ENCODE results near the gene ITGA2B.
"Not testable (repeated sequence)": the region's sequence is repeated elsewhere in the genome, so short reads cannot be mapped to it uniquely, and the experiment has no call there.

ITGA2B gene

DNA sequence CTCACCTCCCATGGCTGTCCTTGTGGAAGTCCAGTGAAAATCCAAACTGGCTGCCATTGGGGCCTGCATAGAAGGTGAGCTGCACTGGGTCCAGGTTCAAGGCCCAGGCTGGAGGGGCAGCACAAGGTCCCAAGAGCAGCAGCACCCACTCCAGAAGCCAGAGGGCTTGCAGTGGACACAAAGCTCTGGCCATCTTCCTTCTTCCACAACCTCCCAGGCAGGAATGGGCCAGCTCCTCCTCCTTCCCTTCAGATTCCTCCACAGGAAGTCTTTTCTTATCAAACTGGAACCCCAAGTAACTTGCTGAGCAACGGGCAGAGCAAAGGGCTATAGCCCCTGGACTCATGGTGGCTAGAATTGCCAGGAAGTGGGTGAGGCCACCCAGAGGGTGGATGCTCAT is at the start of gene ITGA2B:
ITGA2B (minus strand) TSS at position 369 of the 400 bp plus-strand sequence; CDS start at position 193, 176 bp downstream.
- DNase-seq = no peak

DNA sequence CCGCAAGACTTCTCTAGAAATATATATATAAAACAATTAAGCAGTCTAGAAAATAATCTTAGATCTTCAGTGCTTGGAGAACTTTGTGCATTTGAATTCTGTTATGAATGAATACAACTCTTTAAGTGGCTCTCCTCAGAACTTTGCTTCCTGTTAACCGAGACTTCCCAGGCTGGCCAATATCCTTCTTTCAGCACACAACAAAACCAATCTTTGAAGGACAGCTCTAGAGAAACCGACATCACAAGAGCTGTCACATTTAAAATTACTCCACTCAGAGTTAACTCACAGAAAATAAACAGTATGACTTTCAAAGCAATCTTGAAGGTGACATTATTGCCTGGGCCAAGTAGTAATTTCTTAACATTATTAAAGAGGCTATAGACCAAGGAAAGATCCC is 49.7 kb upstream of the ITGA2B start:
- no peak for DNase-seq

DNA sequence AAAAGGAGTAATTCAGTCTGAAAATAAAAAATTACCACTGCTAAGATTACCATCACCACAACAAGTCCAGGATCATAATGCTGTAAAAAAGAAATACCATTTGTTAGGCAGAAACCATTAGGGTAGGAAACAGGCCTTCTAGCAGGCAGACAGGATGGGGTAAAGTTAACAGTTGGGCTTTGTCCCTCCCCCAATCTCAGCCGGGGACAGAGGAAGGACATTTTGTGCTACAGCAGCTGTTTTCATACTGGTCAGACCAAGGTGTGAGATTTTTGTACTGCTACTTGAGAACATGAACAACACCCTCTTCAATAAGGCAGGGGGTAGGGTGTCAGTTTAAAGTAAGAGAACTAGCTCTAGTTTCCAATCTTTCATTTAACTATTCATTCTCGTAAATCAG is 49.2 kb upstream of the ITGA2B start:
- DNase-seq = no peak

DNA sequence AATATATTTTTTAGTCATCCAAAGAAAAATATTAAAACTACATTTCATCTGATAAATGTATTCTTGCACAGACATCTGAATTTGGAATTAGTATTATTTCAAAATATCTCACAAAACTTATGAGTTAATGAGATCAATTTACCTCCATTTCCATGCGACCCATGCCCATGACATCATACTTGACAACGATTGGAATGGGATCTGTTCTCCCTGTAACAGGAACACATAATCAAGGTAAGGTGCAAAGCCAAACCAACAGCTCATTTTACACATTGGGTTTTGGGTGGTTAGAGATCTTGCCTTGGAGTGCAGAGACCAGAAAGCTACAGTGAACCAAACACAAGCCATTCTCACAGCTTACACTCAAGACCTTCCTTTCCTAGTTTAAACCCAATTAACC is 46.9 kb upstream of the ITGA2B start:
- no peak for DNase-seq

- DNase-seq = no peak
Measured at GRCh38 chr17:44432254-44433157, 43.1 kb upstream of the ITGA2B start.

GRCh38 chr17:44424828-44425461 is 35.5 kb upstream of the ITGA2B start:
- no peak for DNase-seq

GRCh38 chr17:44417553-44417952 is 28.1 kb upstream of the ITGA2B start:
- no peak for DNase-seq

DNA sequence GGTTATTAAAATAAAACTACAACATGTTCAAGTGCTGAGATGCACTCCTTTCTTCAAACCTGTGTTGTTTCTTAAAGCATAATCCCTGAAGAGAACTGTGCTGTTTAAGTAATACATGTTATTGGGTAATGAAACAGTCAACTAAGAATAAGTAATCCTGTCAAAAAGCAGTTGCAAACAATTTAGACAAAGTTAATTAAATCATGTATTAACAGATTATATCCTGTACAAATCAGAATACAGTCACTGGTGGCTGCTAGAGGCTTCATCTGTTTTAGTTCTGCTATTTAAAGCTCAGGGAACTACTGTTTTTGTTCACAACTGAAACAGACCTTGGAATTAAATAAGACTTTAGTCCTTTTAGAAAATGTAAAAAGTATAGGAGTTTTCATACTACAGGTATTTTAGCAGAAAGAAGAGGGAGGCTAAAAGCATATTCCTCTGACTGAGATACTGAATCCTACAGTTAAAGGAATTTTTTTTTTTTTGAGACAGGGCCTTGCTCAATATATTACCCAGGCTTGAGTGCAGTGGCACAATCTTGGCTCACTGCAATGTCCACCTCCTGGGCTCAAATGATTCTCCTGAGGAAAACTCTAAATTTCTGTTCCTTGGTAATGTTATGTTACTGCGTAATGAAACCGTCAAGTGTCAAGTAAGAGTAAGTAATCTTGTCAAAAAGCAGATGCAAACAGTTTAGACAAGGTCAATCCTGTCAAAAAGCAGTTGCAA is 27.3 kb upstream of the ITGA2B start:
- DNase-seq = no peak

- no peak for DNase-seq
Measured at GRCh38 chr17:44414394-44415155, 25.1 kb upstream of the ITGA2B start.

DNA sequence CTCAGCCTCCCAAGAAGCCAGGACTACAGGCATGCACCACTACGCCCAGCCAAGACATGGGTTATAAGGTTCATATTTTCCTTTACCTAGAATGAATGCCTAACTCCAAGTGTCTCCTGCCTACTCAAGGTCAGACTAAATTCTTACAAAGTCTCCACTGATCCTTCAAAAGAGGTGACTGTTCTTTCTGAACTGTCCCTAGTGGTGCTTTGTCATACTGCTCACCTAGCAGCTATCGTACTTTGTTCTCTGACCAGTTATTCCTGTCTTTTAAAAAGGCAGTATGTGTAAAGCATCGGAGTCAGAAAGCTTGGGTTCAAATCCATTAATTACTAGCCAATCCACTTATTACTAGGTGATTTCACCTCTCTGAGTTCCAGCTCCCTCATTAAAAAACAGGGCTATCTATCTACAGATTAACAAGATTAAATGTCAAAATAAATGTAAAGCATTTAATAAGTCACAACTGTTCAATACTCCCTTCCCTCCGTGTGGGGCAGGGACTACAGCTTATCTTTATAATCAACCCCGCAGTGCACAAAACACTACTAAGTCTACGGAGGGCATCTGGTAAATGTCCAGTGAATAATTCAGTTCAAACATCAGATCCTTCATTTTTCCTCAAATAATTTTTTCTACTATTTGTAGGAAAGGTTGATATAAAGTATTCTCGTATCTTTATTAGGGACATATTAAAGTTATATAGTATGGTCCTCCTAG is 20.0 kb upstream of the ITGA2B start:
- DNase-seq = no peak

DNA sequence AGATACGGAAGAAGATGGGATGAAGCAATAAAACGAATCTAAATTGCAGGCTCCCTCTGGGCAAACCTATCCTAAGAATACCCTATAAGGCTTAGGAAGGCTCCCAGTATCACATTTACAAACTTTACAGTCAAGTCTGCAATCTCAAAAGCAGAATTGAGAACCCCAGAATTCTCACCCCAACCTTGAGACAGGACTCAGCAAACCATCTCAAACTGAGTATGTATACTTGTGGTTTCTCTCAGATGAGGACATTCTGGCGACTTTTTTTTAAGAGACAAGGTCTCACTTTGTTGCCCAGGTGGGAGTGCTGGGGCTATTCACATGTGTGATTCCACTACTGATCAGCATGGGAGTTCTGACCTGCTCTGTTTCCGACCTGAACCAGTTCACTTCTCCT is 19.3 kb upstream of the ITGA2B start:
- DNase-seq = no peak

DNA sequence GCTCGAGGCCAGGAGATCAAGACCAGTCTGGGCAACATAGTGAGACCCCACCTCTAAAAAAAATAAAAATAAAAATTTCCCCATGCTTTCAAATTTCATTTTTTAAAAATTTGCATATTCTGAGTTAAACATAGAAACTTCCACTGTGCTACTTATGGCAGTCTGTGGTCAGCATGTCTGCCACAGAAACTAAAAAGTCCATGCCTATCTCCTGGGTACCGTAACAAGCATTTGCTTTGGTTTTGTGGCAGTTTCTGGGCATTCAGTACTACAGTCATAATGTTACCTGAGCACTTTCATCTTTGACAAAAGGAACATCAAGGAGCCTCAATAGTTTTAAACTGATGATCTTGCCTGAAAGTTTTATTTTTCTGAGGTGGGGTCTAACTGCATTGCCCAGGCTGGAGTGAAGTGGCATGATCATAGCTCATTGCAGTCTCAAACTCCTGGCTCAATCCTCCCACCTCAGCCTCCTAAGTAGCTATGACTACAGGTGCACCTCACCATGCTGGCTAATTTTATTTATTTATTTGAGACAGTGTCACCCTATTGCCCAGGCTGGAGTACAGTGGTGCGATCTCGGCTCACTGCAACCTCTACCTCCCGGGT is 13.2 kb upstream of the ITGA2B start:
- DNase-seq = no peak

DNA sequence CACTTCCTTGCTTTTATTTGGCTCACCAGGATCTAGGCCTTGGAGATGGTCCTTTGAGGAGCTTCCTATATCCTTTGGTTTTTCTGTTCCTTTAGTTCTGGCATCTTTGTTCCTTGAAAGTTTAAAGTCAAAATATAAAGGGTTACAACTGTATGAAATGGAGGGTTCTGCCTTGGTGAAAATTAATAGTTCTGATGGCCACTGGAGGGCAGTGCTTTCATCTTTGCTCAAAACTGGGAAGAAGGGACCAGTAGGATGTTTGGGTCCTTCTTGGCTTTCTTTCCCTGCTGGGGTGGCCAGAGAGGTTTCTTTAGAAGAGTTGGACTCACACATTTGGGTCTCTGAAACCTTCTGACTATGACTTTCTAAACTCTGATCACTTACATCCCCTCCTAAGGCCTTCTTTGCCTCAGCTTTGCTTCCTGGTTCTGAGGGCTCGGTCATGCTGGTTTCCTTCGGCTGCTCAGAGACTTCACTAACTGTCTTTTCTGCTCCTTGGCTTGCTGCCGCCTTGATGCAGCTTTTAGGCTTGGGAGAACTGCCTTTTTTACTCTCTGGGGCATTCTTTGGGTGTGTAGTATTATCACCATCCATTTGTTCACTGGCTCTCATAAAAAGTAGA is 10.9 kb upstream of the ITGA2B start:
- no peak for DNase-seq

DNA sequence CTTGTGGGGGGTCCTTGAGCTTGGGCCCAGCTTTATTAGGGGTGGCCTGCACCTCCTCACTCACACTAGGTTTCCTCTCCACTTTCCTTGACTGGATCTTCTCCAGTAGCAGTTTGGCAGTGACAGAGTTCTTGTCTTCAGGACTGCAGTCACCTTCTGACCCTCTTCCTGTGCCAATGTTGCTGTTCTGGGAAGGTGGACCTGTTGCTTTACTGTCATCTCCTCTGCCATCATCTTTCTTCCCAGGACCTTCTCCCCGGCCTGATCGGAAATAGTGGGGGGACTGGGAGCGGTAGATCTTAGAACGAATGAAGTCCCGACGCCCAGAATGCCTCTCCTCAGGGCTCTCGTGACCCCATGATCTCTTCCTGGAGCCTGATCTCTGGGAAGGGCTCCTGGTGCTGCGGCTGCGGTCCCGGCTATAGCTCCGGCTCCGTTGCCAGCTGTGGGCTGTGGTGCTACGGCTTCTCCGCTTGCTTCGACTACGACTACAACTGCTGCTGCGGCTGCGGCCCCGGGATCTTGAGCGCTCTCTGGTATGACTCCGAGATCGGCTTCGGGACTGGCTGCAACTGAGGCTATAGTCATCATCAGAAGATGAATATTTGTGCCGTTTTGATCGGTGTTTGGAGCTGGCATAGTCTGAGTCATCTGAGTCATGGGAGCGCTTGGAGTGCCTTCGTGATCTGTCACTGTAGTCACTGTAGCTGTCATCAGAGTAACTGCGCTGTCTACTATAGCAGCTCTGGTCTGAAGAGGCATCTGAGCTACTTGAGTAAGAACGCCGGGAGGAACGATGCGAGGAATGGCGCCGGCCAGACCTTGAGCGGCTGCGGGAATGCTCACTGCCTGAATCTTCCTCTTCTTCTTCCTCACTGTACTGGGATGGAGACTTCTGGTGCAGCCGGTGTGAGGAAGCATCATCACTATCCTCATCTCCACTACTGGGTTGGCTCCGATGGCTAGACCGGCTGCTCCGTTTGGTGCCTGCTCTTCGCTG is 9.5 kb upstream of the ITGA2B start:
- no peak for DNase-seq

- DNase-seq = no peak
Measured at GRCh38 chr17:44397479-44398440, 8.3 kb upstream of the ITGA2B start.

DNA sequence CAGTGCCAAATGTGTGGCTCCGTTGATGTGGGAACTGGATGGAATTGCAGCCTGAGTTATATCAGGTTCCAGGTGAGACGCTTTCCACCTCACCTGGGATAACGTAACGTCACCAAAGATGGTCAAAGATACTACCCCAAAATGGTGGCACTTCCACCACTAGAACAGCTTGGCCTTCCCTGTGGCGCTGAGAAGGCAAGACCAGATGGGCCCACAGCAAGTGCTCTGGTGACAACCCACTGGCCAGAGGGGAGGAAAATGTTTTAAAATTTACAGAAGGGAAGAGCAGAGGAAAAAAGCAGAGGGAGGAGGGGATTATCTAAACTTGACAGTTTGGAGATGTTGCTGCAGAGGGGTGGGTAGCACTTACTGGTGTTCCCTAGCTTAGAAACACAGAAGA is 7.5 kb upstream of the ITGA2B start:
- DNase-seq = no peak

GRCh38 chr17:44394833-44395232 is 5.4 kb upstream of the ITGA2B start:
- no peak for DNase-seq

- not testable (repeated sequence) for DNase-seq
Measured at GRCh38 chr17:44394112-44394511, 4.7 kb upstream of the ITGA2B start.
